Stomach (tissue), 9 donors: Measurements from ENCODE around the gene MERTK. TPM values are rescaled to one million over a fixed set of nuclear protein-coding genes. Genes with fewer than 3 reads are reported as not detected.

Experiments
- DNase-seq, 2 donors: peaks; one replicate each; pipeline versions ENCODE4 v3.0.0 to v3.0.0-alpha.2; 2013 to 2019
- H3K27ac ChIP-seq, 5 donors: fragments of 200-600 bp in 4 of 5; sonication (generic) in 4 of 5; one replicate each; pipeline ENCODE4 v1.5.1; 2013 to 2019; ENCODE audit warnings: mild to moderate bottlenecking in 1 of 5, moderate library complexity in 1 of 5
- H3K27me3 ChIP-seq, 3 donors: fragments of 200-600 bp; sonication (generic); one replicate each; pipeline ENCODE4 v1.5.1; 2017 to 2019; ENCODE audit warnings: mixed run types in 1 of 3
- H3K36me3 ChIP-seq, 4 donors: fragments of 200-600 bp; sonication (generic); 1 replicate in 3 of 4; 2 replicates in 1 of 4; pipeline ENCODE4 v1.5.1; 2016 to 2019
- H3K4me1 ChIP-seq, 4 donors: fragments of 200-600 bp; sonication (generic); one replicate each; pipeline ENCODE4 v1.5.1; 2016 to 2019
- H3K4me3 ChIP-seq, 4 donors: fragments of 200-600 bp; sonication (generic) in 3 of 4; one replicate each; pipeline ENCODE4 v1.5.1; 2016 to 2019; ENCODE audit warnings: mild to moderate bottlenecking in 1 of 4
- H3K9me3 ChIP-seq, 4 donors: fragments of 200-600 bp; sonication (generic); one replicate each; pipeline ENCODE4 v1.5.1; 2016 to 2019
- EP300 ChIP-seq: sonication (generic); formaldehyde crosslinking; IDR thresholded peaks from one replicate; pipeline ENCODE4 v1.6.1; 2017; ENCODE audit warnings: antibody characterized with exemption
- POLR2A ChIP-seq, 4 donors: fragments of 450-650 bp; IDR thresholded peaks; one replicate each; pipeline ENCODE4 v1.6.1; 2016; ENCODE audit warnings: antibody characterized with exemption in 4 of 4, control low read depth in 2 of 4, mild to moderate bottlenecking in 1 of 4, moderate library complexity in 1 of 4
- POLR2AphosphoS5 ChIP-seq, 3 donors: sonication (generic); formaldehyde crosslinking; IDR thresholded peaks; one replicate each; pipeline ENCODE4 v1.6.1; 2016; ENCODE audit warnings: antibody characterized with exemption in 3 of 3
- WGBS, 5 donors: extraction: QIAGEN DNeasy Blood & Tissue Kit in 3 of 5; methylation state at CpG; one replicate each; pipeline versions ENCODE4 v1.1.5 to v1.1.7; 2013 to 2018; 5-methylcytosine and 5-hydroxymethylcytosine counted together
- intact Hi-C: fragments of 100-400 bp; cut with DNase I; formaldehyde crosslinking; loops from one replicate; pipeline ENCODE4 v1.15.1; 2023; ENCODE audit warnings: low total_unique reads
- polyA plus RNA-seq, 3 donors: library from polyadenylated mRNA; stranded (reverse); fragments of 200-250 nt; gene quantifications; one replicate each; pipeline ENCODE4 v1.2.3, GENCODE V29; 2013
- total RNA-seq, 5 donors: library from RNA; depleted of rRNA; stranded (reverse); fragments of >200 nt; gene quantifications; one replicate each; pipeline versions ENCODE4 v1.1.0 to v1.2.3, GENCODE V29; 2014 to 2016
- TF ChIP-seq, protein P1 (sequence below), 7 experiments: fragments of 450-650 bp in 4 of 7; fragments of 200-600 bp in 3 of 7; sonication (generic) in 3 of 7; IDR thresholded peaks; one replicate each; pipeline ENCODE4 v1.5.1; 2016 to 2019; ENCODE audit warnings: antibody characterized with exemption in 7 of 7, control low read depth in 2 of 7, mild to moderate bottlenecking in 1 of 7
- donor health status: healthy with polysubstance abuse.
- donor health status: Bipolar disorder and iron deficiency.
- donor health status: healthy.

Gene MERTK
- total and polyA plus RNA-seq, 8 donors: 3.9 to 21.8 (median 10.0) TPM

DNA sequence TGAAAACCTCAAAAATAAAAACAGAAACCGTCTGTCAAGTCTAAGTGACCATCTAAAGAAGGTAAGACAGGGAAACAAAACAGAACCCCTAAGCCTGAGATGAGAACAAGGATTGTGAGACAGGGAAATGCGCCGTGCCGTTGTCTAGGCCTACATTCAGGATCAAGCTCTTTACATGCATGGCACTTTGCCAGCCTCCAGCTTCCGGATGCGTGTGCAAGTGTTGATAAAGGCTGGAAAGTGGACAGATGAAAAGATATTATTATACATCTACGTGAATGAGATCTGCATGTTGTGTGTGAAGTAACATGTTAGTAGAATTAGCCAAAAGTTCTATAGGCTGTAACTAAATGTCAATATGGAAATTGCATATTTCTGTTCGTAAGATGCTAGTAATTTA lies 128.1 kb downstream of the MERTK start:
- Histone ChIP-seq H3K27me3 (no peaks in the 10 kb centered on the region), H3K9me3 (no peaks in the 10 kb centered on the region), H3K27ac (no peak overlapping the region), H3K36me3 (peaks cover 2 to 41% (median 31%) of the 10 kb centered on the region in 4 donors), H3K4me1 (peaks cover 0 to 28% (median 4%) of the 10 kb centered on the region in 4 donors), H3K4me3 (no peak overlapping the region)
- intact Hi-C loops: no loop called here
- no peak for TF ChIP-seq EP300
- peak in 1 of 3 donors; percentile 20 for TF ChIP-seq POLR2AphosphoS5 (IDR thresholded peaks at IDR 0.05)
- TF ChIP-seq, protein P1, sequence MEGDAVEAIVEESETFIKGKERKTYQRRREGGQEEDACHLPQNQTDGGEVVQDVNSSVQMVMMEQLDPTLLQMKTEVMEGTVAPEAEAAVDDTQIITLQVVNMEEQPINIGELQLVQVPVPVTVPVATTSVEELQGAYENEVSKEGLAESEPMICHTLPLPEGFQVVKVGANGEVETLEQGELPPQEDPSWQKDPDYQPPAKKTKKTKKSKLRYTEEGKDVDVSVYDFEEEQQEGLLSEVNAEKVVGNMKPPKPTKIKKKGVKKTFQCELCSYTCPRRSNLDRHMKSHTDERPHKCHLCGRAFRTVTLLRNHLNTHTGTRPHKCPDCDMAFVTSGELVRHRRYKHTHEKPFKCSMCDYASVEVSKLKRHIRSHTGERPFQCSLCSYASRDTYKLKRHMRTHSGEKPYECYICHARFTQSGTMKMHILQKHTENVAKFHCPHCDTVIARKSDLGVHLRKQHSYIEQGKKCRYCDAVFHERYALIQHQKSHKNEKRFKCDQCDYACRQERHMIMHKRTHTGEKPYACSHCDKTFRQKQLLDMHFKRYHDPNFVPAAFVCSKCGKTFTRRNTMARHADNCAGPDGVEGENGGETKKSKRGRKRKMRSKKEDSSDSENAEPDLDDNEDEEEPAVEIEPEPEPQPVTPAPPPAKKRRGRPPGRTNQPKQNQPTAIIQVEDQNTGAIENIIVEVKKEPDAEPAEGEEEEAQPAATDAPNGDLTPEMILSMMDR (IDR thresholded peaks at IDR 0.05): no peak
- TF ChIP-seq POLR2A (IDR thresholded peaks at IDR 0.05): no peak
- DNase-seq: peak in 1 of 2 donors; percentile 64
- 50 to 60% (median 53%) methylated on average over 8 of the region's 8 CpGs for WGBS, 5 donors

DNA sequence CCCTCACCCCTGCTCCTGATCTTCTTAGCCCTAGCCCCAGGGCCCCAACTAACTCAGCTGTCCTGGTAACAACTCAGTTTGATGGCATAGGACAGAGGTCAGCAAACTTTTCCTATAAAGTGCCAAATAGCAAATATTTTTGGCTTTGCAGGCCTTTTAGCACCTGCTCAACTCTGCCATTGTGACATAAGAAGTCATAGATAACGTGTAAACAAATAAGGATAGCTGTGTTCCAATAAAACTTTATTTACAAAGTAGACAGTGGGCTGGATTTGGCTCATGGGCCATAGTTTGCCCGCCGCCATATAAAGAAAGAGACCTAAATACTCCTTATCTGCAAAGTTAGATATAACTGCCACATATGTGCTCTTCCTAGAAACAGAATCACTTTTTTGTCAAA lies 129.4 kb downstream of the MERTK start:
- peaks cover 10 to 34% (median 15%) of the 10 kb centered on the region in 4 donors for H3K4me1 ChIP-seq
- DNase-seq: no peak
- WGBS, 5 donors: 84 to 92% (median 89%) methylated on average over 3 of the region's 3 CpGs
- H3K27me3 ChIP-seq: no peaks in the 10 kb centered on the region
- no peak overlapping the region for H3K4me3 ChIP-seq
- H3K36me3 ChIP-seq: peaks cover 0 to 29% (median 20%) of the 10 kb centered on the region in 4 donors
- no peak for TF ChIP-seq EP300
- TF ChIP-seq POLR2A (IDR thresholded peaks at IDR 0.05): no peak
- TF ChIP-seq, protein P1 (IDR thresholded peaks at IDR 0.05): no peak
- TF ChIP-seq POLR2AphosphoS5 (IDR thresholded peaks at IDR 0.05): no peak
- no peaks in the 10 kb centered on the region for H3K9me3 ChIP-seq
- intact Hi-C loops: no loop called here
- no peak overlapping the region for H3K27ac ChIP-seq

DNA sequence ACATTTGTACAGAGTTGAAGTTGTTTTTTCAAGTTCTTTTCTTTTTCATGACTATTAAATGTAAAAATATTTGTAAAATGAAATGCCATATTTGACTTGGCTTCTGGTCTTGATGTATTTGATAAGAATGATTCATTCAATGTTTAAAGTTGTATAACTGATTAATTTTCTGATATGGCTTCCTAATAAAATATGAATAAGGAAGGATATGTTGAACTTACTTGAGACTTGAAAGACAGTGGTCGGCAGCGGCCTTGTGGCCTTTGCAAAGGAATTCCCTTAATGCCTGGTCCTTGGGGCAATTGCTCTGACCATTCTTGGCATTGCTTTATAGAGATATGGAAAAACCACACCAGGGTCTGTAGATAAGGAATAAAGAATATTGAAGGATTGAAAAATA lies 130.8 kb downstream of the MERTK start:
- Histone ChIP-seq H3K4me1 (peaks cover 18 to 44% (median 25%) of the 10 kb centered on the region in 4 donors), H3K9me3 (no peaks in the 10 kb centered on the region), H3K36me3 (peaks cover 0 to 15% (median 9%) of the 10 kb centered on the region in 4 donors), H3K27ac (no peak overlapping the region), H3K4me3 (no peak overlapping the region), H3K27me3 (no peaks in the 10 kb centered on the region)
- WGBS, 5 donors: 20 to 70% (median 47%) methylated on average over 2 of the region's 2 CpGs
- intact Hi-C loops: no loop called here
- no peak for TF ChIP-seq POLR2A (IDR thresholded peaks at IDR 0.05)
- no peak for TF ChIP-seq POLR2AphosphoS5 (IDR thresholded peaks at IDR 0.05)
- TF ChIP-seq EP300: no peak
- TF ChIP-seq, protein P1 (IDR thresholded peaks at IDR 0.05): no peak
- DNase-seq: no peak

DNA sequence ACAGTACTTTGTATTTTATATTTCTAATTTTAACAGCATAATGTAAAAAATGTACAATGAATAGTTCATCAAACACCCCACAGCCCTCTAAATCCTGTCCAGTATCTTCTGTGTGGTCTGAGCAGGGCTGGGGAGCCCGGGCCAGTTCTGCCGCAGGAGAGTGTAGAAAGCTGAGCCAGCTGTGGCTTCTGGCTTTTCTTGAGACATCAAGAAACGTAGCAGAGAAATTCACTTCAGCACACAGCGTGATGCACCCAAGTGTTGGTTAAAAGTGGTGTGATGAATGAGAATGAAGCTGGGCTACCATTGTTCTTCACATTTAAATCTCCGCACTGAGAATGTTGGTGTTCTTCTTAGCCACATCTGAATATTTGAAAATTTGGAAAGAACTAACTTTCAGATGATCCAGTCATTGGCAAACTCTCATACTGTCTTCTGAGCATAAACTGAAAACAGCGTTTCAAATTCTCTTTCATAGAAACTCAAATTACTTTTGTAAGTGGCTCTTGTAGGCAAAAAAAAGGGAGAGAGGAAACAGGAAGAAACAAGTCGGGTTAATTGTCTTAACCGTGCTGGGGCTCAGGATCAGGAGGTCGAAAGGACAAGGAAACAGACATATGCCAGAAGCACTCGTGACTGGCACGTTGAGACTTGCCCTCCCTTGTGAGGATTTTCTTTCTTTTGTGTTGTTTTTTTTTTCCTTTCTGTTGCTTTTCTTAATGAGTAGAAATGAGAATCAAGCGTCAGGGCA lies 133.2 kb downstream of the MERTK start:
- intact Hi-C loops: no loop called here
- no peaks in the 10 kb centered on the region for H3K9me3 ChIP-seq
- peak overlapping the region in 4 of 5 donors; percentile 33 to 64 (median 60) for H3K27ac ChIP-seq
- peaks cover 18 to 44% (median 25%) of the 10 kb centered on the region in 4 donors for H3K4me1 ChIP-seq
- peak in 1 of 2 donors; percentile 57 for DNase-seq
- no peak overlapping the region for H3K4me3 ChIP-seq
- TF ChIP-seq POLR2AphosphoS5 (IDR thresholded peaks at IDR 0.05) (no peak), EP300 (no peak), POLR2A (IDR thresholded peaks at IDR 0.05) (no peak)
- TF ChIP-seq, protein P1 (IDR thresholded peaks at IDR 0.05): no peak
- no peaks in the 10 kb centered on the region for H3K27me3 ChIP-seq
- WGBS, 5 donors: 22 to 28% (median 26%) methylated on average over 12 of the region's 12 CpGs
- H3K36me3 ChIP-seq: peaks cover 0 to 5% (median 0%) of the 10 kb centered on the region in 4 donors
